Endothelial cell of umbilical vein (primary cell): ENCODE results near the gene HDLBP.
"Not testable (repeated sequence)": the region's sequence is repeated elsewhere in the genome, so short reads cannot be mapped to it uniquely, and the experiment has no call there.

Source experiments
- EZH2 ChIP-seq: IDR thresholded peaks from 2 replicates; pipeline ENCODE4 v1.6.1; 2012; ENCODE audit warnings: borderline replicate concordance, low read depth, mild to moderate bottlenecking, moderate library complexity, low read length, inconsistent platforms; ENCODE audit not compliant: severe bottlenecking
- FOS ChIP-seq: IDR thresholded peaks from 2 replicates; pipeline ENCODE4 v1.6.1; 2011; ENCODE audit warnings: mild to moderate bottlenecking, low read length, moderate library complexity, borderline replicate concordance; ENCODE audit not compliant: insufficient read depth
- JUN ChIP-seq: IDR thresholded peaks from 2 replicates; pipeline ENCODE4 v1.6.1; 2011; ENCODE audit warnings: borderline replicate concordance, low read depth; ENCODE audit not compliant: insufficient read length, insufficient read depth
- MAX ChIP-seq: IDR thresholded peaks from 2 replicates; pipeline ENCODE4 v1.6.1; 2011; ENCODE audit not compliant: insufficient read depth, insufficient read length
- MYC ChIP-seq: IDR thresholded peaks from one replicate; pipeline ENCODE4 v1.6.1; 2011; ENCODE audit warnings: mild to moderate bottlenecking, low read depth, low read length
- POLR2A ChIP-seq: IDR thresholded peaks from 2 replicates; pipeline ENCODE4 v1.6.1; 2012; ENCODE audit warnings: low read depth, mild to moderate bottlenecking, control low read depth, low read length
- POLR2AphosphoS5 ChIP-seq: IDR thresholded peaks from 2 replicates; pipeline ENCODE4 v1.6.1; 2012; ENCODE audit warnings: low read depth, mild to moderate bottlenecking, control low read depth, low read length, moderate library complexity; ENCODE audit not compliant: insufficient read depth
- TF ChIP-seq, protein P1 (sequence below), 2 donors: IDR thresholded peaks; 1 replicate in 1 of 2; 2 replicates in 1 of 2; pipeline ENCODE4 v1.5.1; 2011; ENCODE audit warnings: low read length in 2 of 2, mild to moderate bottlenecking in 2 of 2, moderate library complexity in 2 of 2, control low read depth in 1 of 2, inconsistent platforms in 1 of 2, low read depth in 1 of 2; ENCODE audit not compliant: insufficient read depth in 1 of 2; ENCODE audit errors: extremely low read depth in 1 of 2

DNA sequence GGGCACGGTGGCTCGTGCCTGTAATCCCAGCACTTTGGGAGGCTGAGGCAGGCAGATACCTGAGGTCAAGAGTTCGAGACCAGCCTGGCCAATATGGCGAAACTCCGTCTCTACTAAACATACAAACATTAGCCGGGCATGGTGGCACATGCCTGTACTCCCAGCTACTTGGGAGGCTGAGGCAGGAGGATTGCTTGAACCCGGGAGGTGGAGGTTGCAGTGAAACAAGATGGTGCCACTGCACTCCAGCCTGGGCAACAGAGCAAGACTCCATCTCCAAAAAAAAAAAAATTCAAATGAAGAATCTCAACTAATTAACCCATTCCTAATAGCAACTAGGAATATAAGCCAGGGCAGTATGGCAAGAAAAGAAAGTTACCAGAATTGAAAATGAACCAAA, 37.2 kb downstream of the HDLBP start:
- TF ChIP-seq, protein P1, sequence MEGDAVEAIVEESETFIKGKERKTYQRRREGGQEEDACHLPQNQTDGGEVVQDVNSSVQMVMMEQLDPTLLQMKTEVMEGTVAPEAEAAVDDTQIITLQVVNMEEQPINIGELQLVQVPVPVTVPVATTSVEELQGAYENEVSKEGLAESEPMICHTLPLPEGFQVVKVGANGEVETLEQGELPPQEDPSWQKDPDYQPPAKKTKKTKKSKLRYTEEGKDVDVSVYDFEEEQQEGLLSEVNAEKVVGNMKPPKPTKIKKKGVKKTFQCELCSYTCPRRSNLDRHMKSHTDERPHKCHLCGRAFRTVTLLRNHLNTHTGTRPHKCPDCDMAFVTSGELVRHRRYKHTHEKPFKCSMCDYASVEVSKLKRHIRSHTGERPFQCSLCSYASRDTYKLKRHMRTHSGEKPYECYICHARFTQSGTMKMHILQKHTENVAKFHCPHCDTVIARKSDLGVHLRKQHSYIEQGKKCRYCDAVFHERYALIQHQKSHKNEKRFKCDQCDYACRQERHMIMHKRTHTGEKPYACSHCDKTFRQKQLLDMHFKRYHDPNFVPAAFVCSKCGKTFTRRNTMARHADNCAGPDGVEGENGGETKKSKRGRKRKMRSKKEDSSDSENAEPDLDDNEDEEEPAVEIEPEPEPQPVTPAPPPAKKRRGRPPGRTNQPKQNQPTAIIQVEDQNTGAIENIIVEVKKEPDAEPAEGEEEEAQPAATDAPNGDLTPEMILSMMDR (IDR thresholded peaks at IDR 0.05; ENCODE audit: extremely low read depth in 1 of 2, insufficient read depth in 1 of 2, low read depth in 1 of 2, low read length in 2 of 2) = not testable (repeated sequence)
- not testable (repeated sequence) for TF ChIP-seq EZH2, POLR2AphosphoS5, POLR2A, MYC, JUN, MAX, FOS
